Nucleus accumbens (tissue), 56 donors: Measurements from ENCODE around the gene CFAP300.

Experiments
- DNase-seq, 56 donors: peaks; one replicate each; lab custom pipeline; 2025; lab: John Stamatoyannopoulos, UW

CFAP300 gene

DNA sequence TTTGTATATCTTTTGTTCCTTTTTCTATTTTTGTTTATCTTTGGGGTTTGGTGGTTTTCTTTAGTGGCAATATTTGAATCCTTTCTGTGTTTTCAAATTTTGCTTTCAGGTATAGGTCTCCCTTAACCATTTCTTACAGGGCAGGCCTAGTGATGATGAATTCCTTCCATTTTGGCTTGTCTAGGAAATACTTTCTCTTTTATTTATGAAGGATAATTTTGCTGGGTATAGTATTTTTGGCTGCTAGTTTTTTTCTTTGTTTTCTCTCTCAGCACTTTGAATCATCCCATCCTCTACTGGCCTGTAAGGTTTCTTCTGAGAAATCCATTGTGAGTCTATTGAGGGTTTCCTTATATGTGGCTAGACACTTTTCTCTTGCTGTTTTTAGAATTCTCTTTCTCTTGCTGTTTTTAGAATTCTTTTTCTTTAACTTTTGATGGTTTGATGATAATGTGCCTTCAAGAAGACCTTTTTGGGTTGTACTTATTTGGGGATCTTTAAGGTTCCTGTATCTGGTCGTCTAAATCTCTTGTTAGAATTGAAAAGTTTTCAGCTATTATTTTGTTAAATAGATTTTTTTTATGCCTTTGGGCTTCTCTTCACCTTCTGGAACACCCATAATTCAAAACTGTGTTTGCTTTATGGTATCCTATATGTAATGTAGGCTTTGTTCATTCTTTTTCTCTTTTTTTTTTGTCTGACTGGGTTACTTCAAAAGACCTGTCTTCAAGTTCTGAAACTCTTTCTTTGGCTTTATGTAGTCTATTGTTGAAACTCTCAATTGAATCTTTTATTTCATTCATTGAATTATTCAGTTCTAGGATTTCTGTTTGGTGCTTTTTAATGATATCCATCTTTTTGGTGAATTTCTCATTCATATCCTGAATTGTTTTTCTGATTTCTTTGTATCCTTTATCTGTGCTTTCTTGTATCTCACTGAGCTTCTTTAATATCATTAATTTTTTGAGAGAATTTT, 24.5 kb downstream of the CFAP300 start:
- DNase-seq, result no peak

DNA sequence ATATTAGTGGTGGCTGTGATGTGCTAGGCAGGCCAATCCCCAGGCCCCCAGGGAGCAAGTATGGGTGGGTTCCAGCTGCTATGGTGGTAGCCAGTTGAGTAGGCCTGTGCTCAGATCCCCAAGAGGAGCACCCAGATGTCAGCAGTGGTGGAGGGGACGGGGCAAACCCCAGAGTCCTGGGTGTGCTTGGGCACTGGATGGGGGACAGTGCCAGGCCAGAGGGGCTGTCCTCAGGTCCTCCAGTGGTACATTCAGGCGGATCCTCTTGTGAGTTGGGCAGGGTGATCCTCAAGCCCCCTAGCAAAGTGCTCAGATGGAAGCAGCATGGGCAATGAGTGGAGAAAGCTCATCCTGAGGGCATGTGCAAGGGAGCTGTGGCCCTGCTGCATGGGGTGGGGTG, 26.0 kb downstream of the CFAP300 start:
- no peak for DNase-seq

DNA sequence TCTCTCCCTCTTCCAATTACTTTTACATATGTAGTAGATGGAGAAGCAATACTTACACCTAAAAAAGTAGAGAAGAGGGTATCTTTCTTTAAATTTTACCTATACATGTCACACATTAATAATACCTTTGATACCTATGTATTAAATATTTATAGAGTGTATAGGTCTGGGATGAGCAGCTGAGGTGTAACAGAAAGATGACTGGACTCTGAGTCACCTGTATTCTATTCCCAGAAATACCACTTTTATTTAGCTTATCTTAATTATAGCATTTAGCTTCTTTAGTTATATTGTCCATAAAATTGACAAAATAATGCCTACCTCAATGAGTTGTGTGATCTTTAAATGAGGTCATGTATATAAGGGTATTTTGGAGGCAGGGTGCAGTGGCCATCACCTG, 32.4 kb downstream of the CFAP300 start:
- DNase-seq, result no peak

DNA sequence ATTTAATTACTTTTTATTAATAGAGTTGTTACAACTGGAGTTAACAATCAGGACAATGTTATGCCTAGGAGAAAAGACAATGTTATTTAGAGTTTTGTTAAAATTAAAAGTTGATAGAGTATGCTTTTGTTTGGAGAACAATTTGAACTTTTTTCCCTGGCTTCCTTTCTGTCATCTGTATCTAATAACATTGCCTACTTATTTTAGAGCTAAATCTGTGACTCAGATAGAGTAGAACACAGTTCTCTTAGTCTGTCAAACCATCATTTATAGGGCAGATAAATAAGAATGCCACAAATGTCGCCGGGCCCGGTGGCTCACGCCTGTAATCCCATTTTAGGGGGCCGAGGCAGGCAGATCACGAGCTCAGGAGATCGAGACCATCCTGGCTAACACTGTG, 34.1 kb downstream of the CFAP300 start:
- DNase-seq, result no peak

DNA sequence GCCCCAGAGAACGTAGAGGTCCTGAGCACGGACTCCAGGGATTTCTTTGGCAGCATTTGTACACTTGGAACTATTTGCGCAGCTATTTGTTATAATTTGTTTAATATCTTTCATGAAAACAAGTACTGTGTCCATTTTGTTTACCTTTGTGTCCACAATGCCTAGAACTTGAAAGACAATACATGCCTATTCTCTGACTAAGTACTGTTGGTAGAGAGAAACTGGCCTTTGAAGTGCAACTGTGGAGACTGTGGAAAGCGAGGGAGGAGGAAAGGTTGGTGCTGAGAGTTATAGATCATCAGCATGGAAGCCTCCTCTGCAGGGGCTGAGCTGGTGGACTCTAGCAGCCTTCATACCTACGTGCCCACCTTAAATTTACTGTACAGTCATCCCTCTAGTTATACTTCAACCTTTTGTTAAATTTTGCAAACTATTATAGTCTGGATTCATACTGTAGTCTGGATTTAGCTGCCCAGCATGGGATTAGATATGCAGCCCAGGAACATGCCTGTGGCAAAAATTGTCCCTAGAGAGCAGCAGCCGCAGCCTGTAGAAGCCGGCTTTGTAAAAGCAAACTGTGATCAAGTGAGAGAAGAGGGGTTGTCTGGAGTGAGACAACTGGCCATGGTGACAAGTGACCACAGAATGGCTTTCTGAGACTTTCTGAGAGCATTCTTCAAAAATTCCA, 38.8 kb downstream of the CFAP300 start:
- DNase-seq, result no peak

DNA sequence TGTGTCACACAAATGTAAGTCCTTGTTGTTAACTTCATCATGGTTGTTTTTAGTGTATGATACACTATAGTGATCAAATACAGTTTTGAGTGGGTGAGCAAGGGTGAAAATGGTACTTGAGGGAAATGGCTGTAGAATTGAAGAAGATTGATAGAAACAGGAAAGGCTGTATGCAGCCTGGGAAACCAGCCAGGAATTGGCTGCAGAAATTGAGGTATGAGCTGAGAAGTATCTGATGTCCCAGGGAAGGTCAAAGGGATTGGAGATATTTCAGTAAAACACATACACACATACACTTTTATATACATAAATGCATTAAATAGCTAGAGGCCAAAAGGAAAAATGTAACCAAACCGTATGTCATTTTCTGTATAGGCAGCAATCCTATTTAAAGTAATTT, 49.9 kb downstream of the CFAP300 start:
- no peak for DNase-seq

DNA sequence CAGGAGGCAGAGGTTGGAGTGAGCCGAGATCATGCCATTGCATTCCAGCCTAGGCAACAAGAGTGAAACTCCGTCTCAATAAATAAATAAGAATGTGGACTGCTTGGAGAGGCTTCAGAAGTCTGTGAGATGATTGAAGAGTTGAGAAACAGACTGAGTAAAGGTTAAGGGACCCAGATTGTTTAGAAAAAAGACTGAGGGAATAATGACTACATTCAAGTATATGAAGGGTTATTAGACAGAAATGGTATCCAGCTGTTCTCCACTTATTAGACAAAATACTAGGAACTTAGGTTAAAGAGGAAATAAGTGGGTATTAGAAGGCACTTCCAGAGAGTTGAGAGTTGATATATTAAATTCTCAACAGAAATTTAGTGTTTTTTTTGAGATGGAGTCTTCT, 52.5 kb downstream of the CFAP300 start:
- DNase-seq, result no peak

DNA sequence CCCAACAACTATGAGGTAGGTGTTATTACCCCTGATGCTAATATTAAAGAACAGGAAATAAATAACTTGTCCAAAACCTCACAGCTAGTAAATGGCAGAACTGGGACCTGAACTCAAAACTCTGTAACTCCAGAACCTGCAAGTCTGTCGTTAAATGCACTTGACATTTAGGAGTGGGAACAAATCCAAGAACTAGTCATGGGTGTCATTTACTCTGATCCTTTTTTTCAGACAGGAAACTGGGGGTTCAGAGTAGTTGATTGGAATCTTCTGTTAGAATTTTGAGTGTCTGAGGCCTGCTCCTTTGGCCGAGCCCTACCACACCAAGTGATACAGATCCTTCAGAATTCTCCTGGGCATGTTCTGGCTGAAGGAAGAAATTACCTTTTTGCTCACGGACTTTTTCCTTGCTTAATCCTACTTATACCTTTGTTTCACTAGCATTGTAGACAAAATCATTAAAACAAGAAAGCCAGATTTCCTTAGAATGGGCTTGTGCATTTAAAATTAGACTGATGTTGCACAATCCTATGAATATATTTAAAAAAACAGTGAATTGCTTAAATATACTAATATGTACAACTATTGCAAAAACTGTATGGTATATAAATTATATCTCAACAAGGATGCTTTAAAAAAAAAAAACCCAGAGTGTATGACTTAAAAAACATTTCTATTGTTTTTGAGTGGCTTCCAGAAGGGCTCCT, 61.6 kb downstream of the CFAP300 start:
- DNase-seq, result no peak

DNA sequence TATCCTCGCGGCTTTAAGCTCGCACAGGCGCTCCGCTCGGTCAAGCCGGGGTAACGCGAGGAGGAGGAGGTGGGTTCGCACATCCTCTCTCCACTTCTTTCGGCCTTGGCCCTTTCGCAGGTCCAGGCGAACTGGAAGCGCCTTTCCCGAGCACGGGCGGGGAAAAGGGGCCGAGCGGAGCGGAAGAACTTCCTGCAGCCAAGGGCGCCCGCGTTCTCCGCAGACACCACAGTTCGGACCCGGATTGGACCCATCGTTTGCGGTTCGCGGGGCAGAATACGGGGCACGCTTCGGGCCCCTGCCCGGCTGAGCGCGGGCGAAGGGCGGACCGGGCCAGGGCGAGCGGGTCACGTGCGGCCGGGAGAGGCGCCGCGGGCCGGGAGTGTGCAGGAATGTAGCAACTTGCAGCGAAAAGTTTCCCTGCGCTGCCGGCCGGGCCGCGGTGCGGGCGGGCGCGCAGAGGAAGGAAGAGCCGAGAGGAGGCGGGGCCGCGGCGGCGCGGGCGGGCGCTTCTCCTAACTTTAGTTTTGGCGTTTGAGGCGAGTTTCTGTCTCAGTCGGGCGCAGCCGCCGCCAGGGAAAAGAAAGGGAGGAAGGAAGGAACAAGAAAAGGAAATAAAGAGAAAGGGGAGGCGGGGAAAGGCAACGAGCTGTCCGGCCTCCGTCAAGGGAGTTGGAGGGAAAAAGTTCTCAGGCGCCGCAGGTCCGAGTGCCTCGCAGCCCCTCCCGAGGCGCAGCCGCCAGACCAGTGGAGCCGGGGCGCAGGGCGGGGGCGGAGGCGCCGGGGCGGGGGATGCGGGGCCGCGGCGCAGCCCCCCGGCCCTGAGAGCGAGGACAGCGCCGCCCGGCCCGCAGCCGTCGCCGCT, 62.9 kb downstream of the CFAP300 start, which contains the start of gene YAP1:
Gene YAP1, plus strand, starts transcription at position 552 of the 865 bp plus-strand sequence. CDS start 402 bp downstream, outside the sequence.
- DNase-seq, result peak in 46 of 56 donors; percentile 4 to 74 (median 38)

DNA sequence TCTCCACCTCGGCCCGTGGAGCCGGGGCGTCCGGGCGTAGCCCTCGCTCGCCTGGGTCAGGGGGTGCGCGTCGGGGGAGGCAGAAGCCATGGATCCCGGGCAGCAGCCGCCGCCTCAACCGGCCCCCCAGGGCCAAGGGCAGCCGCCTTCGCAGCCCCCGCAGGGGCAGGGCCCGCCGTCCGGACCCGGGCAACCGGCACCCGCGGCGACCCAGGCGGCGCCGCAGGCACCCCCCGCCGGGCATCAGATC, 63.4 kb downstream of the CFAP300 start:
- peak in 3 of 56 donors; percentile 1 to 29 (median 16) for DNase-seq

DNA sequence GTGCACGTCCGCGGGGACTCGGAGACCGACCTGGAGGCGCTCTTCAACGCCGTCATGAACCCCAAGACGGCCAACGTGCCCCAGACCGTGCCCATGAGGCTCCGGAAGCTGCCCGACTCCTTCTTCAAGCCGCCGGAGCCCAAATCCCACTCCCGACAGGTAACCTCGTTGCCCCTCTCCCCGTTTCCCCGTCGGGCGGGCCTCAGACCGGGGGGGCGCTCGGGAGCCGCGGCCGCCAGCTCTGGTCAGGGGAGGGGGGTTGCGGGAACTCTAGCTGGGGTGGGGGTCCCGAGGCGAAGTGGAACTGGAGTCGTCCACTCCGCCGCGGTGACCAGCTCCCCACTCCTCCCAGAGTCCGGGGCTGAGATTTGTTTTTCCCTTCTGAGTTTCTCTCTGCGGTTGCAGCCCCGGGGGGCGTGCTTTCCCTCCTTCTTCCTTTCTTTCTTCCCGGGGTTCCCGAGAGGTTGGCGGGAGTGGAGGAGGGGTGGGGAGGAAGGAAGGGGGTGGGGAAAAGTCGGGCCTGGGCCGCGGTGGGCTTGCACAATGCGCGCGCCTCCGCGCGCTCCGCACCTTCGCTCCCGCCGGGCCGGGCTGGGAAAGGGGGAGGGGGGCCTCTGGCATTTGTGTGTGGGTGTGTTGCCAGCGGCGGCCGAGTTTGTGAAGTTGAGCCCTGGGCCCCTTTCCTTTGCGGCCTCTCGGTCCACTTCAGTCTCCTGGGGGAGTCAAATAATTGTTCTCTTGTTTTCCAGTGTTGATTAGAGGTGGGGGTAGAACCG, 64.0 kb downstream of the CFAP300 start:
- DNase-seq, result peak in 33 of 56 donors; percentile 3 to 56 (median 17)

DNA sequence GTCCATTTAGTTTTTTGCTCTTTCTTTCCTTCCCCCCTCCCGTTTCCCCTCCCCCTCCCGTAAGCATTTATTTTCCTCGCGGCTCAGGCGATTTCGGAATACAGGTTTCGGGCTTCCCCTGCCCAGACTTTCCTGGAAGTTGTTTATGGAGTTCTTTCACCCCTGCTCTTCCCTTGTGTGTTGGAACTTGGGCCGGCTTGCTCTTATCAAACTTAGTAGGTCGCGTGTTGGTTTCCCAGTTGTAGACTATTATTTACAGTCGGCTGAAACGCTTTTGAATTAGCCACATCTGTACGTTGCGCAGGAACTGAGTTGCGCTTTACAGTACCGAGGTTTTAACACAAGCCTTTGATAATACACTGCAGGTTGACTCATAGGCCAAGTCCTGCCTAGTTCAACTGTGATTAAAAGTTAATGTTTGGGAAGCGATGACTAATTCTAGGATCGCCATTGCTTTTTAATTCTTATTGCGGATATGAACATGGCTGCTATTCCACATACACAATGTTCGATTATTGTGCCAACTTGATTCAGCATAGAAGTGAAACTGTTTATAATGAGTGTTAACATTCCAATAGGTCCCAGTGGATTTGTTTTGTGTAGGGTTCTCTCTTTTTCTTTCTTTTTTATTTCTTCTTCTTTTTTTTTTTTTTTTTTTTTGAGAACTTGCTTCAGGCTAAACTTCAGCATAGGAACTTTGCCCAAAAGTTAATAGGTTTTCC, 64.7 kb downstream of the CFAP300 start:
- peak in 3 of 56 donors; percentile 1 to 25 (median 5) for DNase-seq

DNA sequence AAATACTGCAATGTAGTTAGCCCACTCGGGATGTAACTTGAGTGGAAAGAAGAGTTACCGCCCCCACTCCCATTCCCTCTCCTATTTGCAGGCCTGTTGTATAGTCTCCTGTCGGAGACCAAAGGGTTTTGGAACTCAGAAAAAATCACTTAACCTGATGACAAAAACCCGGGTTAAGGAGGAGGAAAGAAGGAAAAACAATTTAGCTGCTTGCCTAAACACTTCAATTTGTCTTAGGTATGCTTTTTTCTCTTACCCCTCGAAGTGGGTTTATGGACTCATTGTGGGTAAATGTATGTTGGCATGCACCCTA, 65.2 kb downstream of the CFAP300 start:
- no peak for DNase-seq

DNA sequence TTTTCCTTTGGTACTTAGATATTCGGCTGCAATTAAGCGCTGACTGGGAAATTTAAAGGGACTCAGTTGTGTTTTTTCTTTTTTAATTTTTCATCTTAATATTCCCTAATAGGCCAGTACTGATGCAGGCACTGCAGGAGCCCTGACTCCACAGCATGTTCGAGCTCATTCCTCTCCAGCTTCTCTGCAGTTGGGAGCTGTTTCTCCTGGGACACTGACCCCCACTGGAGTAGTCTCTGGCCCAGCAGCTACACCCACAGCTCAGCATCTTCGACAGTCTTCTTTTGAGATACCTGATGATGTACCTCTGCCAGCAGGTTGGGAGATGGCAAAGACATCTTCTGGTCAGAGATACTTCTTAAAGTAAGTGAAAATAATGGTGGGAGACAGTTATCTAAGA, 66.8 kb downstream of the CFAP300 start:
- DNase-seq, result no peak

DNA sequence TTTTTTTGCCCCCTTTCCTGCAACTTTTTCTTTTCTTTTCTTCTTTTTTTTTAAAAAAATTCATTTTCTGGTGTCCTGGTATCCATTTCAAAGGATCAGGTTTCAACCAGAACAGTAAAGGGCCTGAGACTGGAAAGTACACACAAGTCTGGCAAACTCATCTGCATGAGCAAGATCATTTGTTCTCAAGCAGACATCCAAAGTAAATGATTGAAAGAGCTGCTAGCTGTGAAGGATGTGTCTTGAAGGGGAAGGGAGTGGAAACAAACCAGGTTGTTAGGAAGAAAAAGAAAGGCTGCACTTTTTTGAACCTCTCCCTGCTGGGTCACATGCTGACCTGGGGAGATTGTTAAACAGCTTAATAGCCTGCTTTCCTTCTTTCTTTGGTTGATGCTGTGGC, 68.3 kb downstream of the CFAP300 start:
- no peak for DNase-seq

DNA sequence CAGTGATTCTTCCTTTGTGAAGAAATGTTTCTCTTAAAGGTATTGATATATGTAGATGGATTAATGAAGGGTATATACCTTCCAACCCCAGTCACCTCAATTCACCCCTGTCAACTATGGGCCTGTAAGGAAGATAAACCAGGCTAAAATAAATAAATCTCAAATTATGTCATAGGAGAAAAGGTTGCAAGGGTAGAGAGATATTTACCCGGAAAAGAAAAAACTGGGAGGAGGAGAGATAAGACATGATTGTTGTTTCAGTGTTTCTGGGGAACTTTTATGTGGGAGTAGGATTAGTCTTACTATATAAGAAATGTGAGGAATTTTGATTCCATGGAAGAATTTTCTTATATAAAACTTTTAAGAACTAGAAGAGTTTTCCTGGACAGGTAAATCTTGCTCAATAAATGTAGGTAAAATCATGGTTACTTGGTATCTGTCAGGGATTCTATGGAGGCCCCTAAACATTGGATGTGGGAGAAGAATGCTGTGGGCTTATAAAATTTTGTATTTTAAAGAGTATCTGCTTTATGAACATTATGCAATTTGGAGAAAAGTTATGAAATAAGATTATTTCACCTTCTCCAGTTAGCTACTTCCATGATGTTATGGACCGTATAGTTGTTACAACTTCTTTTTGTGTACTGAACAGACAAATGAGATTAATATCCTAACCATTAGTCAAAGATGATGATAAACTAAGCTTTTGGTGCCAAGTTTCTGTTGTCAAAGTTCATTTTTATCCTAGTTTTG, 69.4 kb downstream of the CFAP300 start:
- DNase-seq, result no peak

DNA sequence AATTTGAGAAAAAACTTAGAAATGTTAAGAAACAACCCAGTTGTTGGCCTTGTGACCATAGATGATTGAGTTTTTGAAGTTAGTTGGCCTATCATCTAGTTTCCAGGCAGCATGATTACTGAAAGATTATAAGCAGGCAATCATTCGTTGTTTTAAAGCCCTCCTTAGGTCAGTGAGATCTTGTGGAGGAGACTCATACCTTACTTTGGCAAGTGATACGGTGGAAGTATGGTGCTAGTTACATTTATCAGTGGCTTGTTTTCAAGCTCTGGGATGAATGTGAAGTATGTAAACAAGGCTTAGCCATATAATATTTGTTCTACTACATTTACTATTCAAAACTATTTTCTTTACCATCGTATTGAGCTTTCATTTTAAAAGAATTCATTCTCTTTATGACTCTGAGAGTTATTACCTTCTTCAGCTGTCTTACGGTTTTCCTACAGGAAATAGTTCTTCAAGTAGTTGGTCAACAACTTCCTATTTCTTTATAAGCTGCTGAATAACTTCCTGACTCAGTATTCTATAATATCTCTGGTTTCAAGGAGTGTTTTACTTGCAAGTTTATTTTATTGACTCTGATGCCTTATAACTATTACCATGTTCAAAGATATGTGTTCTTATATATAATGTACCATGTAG, 70.4 kb downstream of the CFAP300 start:
- DNase-seq, result no peak

DNA sequence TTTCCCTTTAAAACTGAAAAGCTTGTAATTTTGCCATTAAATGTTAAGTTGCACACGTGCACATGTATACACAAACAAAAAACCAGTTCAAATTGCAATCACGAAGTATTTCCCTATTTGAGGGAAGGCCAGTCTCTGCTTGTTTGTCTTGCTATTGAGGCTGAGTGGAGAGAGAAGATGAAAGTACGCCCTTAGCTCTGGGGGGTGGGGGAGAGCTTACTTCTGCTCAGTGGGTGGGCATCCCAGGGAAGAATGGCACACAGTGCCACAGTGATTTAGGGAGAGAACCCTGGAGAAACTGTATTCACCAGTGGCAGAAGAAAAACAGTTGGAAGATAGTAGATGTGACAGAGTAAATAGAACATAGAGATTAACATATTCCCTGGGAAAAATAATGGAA, 71.7 kb downstream of the CFAP300 start:
- DNase-seq, result no peak
